IMR-90 (cell line): ENCODE measurements around the gene CDK5RAP2. TPM values are rescaled to one million over a fixed set of nuclear protein-coding genes. Genes with fewer than 3 reads are reported as not detected.

Experiments used
- ATAC-seq: fragments of 200-7000 bp; cut with Tn5 transposase; 2 replicates; pipeline ENCODE4 v1.9.1; 2020; ENCODE audit warnings: low read depth, mild to moderate bottlenecking, moderate library complexity
- BruUV-seq: library from RNA; stranded (reverse); fragments of 400-500 nt; replicated peaks from 2 replicates; lab custom pipeline; 2021; lab: Mats Ljungman, UMichigan
- CTCF ChIA-PET: fragments of 300-600 bp; formaldehyde crosslinking; extraction: SDS; loops from one replicate; lab custom pipeline; 2021; ENCODE audit warnings: antibody characterized with exemption; lab: Yijun Ruan, JAX
- POLR2A ChIA-PET: fragments of 300-600 bp; sonication (Branson Sonifier 250); formaldehyde crosslinking; loops from one replicate; lab custom pipeline; 2022; ENCODE audit warnings: antibody characterized with exemption; ENCODE audit not compliant: unreplicated experiment; lab: Charles Lee
- DNase-seq: peaks from one replicate; pipeline ENCODE4 v3.0.0; 2013
- H2AFZ ChIP-seq: replicated peaks from 2 replicates; pipeline ENCODE3; 2013; ENCODE audit warnings: low read length, mild to moderate bottlenecking; ENCODE audit not compliant: poor library complexity
- H2AK5ac ChIP-seq: 2 replicates; pipeline ENCODE4 v1.6.1; 2013; ENCODE audit warnings: low read depth, low read length, inconsistent platforms
- H2AK9ac ChIP-seq: replicated peaks from 2 replicates; pipeline ENCODE3; 2013; ENCODE audit warnings: mild to moderate bottlenecking, low read depth, low read length, moderate library complexity; ENCODE audit not compliant: poor library complexity
- H2BK120ac ChIP-seq: 2 replicates; pipeline ENCODE4 v1.6.1; 2013; ENCODE audit warnings: low read depth, low read length, inconsistent platforms
- H2BK15ac ChIP-seq: 3 replicates; pipeline ENCODE4 v1.6.1; 2013; ENCODE audit warnings: low read depth, low read length, inconsistent platforms
- H2BK20ac ChIP-seq: 2 replicates; pipeline ENCODE4 v1.6.1; 2013; ENCODE audit warnings: low read depth, mild to moderate bottlenecking, inconsistent platforms, low read length, moderate library complexity
- H2BK5ac ChIP-seq: 2 replicates; pipeline ENCODE4 v1.6.1; 2013; ENCODE audit warnings: mild to moderate bottlenecking, low read depth, low read length, inconsistent platforms; ENCODE audit not compliant: poor library complexity, severe bottlenecking
- H3K14ac ChIP-seq: replicated peaks from 2 replicates; pipeline ENCODE4 v1.6.1; 2013; ENCODE audit warnings: low read depth, low read length, inconsistent platforms
- H3K18ac ChIP-seq: 2 replicates; pipeline ENCODE4 v1.6.1; 2013; ENCODE audit warnings: low read depth, low read length, control low read depth
- H3K23ac ChIP-seq: 2 replicates; pipeline ENCODE4 v1.6.1; 2013; ENCODE audit warnings: low read depth, low read length, inconsistent platforms
- H3K27ac ChIP-seq: 2 replicates; pipeline ENCODE4 v1.5.1; 2013; ENCODE audit warnings: mild to moderate bottlenecking, control low read depth, low read length; ENCODE audit not compliant: insufficient read depth
- H3K27me3 ChIP-seq: 2 replicates; pipeline ENCODE4 v1.6.1; 2013; ENCODE audit warnings: low read length; ENCODE audit not compliant: control insufficient read depth, insufficient read depth
- H3K36me3 ChIP-seq: 2 replicates; pipeline ENCODE4 v1.6.1; 2013; ENCODE audit warnings: low read length, mixed read lengths; ENCODE audit not compliant: control insufficient read depth, insufficient read depth
- H3K4ac ChIP-seq: 2 replicates; pipeline ENCODE4 v1.6.1; 2013; ENCODE audit warnings: low read depth, low read length, inconsistent platforms
- H3K4me1 ChIP-seq: 2 replicates; pipeline ENCODE4 v1.6.1; 2013; ENCODE audit warnings: low read length, mixed read lengths; ENCODE audit not compliant: control insufficient read depth, insufficient read depth
- H3K4me2 ChIP-seq: 2 replicates; pipeline ENCODE4 v1.6.1; 2013; ENCODE audit warnings: low read depth, mild to moderate bottlenecking, control low read depth, low read length, moderate library complexity
- H3K4me3 ChIP-seq: 2 replicates; pipeline ENCODE4 v1.5.1; 2013; ENCODE audit warnings: low read depth, mild to moderate bottlenecking, control low read depth, low read length, moderate library complexity; ENCODE audit not compliant: insufficient read depth
- H3K56ac ChIP-seq: 2 replicates; pipeline ENCODE4 v1.6.1; 2013; ENCODE audit warnings: low read length, inconsistent platforms; ENCODE audit not compliant: insufficient read depth; ENCODE audit errors: extremely low read depth
- H3K79me1 ChIP-seq, 2 experiments: 2 replicates each; pipeline ENCODE4 v1.6.1; 2013; ENCODE audit warnings: low read length in 2 of 2, inconsistent platforms in 1 of 2, low read depth in 1 of 2
- H3K9ac ChIP-seq: 2 replicates; pipeline ENCODE4 v1.6.1; 2013; ENCODE audit warnings: low read depth, low read length, control low read depth
- H3K9me1 ChIP-seq: 2 replicates; pipeline ENCODE4 v1.6.1; 2013; ENCODE audit warnings: low read length, inconsistent platforms; ENCODE audit not compliant: insufficient read depth
- H3K9me3 ChIP-seq: 2 replicates; pipeline ENCODE4 v1.6.1; 2013; ENCODE audit warnings: low read length; ENCODE audit not compliant: control insufficient read depth, insufficient read depth
- H4K20me1 ChIP-seq: 2 replicates; pipeline ENCODE4 v1.6.1; 2013; ENCODE audit warnings: low read length, inconsistent platforms; ENCODE audit not compliant: insufficient read depth
- H4K5ac ChIP-seq: 2 replicates; pipeline ENCODE4 v1.6.1; 2013; ENCODE audit warnings: mild to moderate bottlenecking, low read depth, low read length, control low read depth
- H4K8ac ChIP-seq, 2 experiments: 2 replicates each; pipeline ENCODE4 v1.6.1; 2013; ENCODE audit warnings: low read depth in 2 of 2, low read length in 2 of 2, control low read depth in 1 of 2, inconsistent platforms in 1 of 2
- H4K91ac ChIP-seq: 2 replicates; pipeline ENCODE4 v1.6.1; 2013; ENCODE audit warnings: low read depth, low read length, inconsistent platforms; ENCODE audit not compliant: insufficient read depth
- CEBPB ChIP-seq: IDR thresholded peaks from 2 replicates; pipeline ENCODE4 v1.6.1; 2012; ENCODE audit warnings: low read depth, low read length, improper control_type of control experiment
- CHD1 ChIP-seq: IDR thresholded peaks from 2 replicates; pipeline ENCODE4 v1.6.1; 2012; ENCODE audit warnings: low read depth, low read length, improper control_type of control experiment
- MAFK ChIP-seq: IDR thresholded peaks from 2 replicates; pipeline ENCODE4 v1.6.1; 2012; ENCODE audit warnings: low read depth, low read length, improper control_type of control experiment
- POLR2A ChIP-seq: IDR thresholded peaks from 2 replicates; pipeline ENCODE4 v1.6.1; 2012; ENCODE audit warnings: mild to moderate bottlenecking, low read depth, low read length
- RAD21 ChIP-seq: IDR thresholded peaks from 2 replicates; pipeline ENCODE4 v1.6.1; 2012; ENCODE audit warnings: low read length, improper control_type of control experiment
- SMC3 ChIP-seq: fragments of 150-350 bp; IDR thresholded peaks from 2 replicates; pipeline ENCODE4 v1.6.1; 2016; ENCODE audit warnings: low read depth, mild to moderate bottlenecking, antibody characterized with exemption, low read length, moderate library complexity
- WGBS, 2 experiments: methylation state at CpG; one replicate each; pipeline versions ENCODE4 v1.1.5 to v1.1.7; 2013; ENCODE audit warnings: missing lambda C conversion rate in 2 of 2; ENCODE audit not compliant: insufficient read length in 1 of 2; ENCODE audit errors: extremely low coverage in 2 of 2; 5-methylcytosine and 5-hydroxymethylcytosine counted together
- dilution Hi-C: fragments of 300-500 bp; cut with HindIII; formaldehyde crosslinking; loops from one replicate; pipeline ENCODE4 v1.14.3; 2018; ENCODE audit warnings: low sequenced_read_pairs; ENCODE audit not compliant: unreplicated experiment
- in situ Hi-C: fragments of 300-500 bp; cut with MboI; formaldehyde crosslinking; loops from 3 replicates; pipeline ENCODE4 v1.14.3; 2019; ENCODE audit warnings: low sequenced_read_pairs, inconsistent platforms, mixed read lengths
- intact Hi-C: fragments of 100-400 bp; cut with micrococcal nuclease; formaldehyde crosslinking; loops from 2 replicates; pipeline ENCODE4 v1.10.0; 2022
- polyA plus RNA-seq, 3 experiments: library from polyadenylated mRNA; depleted of rRNA; stranded (reverse); fragments of >200 nt; gene quantifications; 2 replicates each; pipeline ENCODE4 v1.2.3, GENCODE V29; 2012; ENCODE audit warnings: low replicate concordance in 1 of 3
- total RNA-seq: library from RNA; depleted of rRNA; stranded (reverse); fragments of >200 nt; gene quantifications from 2 replicates; pipeline ENCODE4 v1.2.3, GENCODE V29; 2012
- TF ChIP-seq, protein P1 (sequence below): conservative IDR thresholded peaks from 2 replicates; pipeline ENCODE4 v1.5.1; 2012; ENCODE audit warnings: mild to moderate bottlenecking, low read depth, low read length, improper control_type of control experiment

The CDK5RAP2 gene
- total and polyA plus RNA-seq, 2 of the 4 experiments (the other 2 are of a cell fraction): 29.5 to 31.7 TPM

DNA sequence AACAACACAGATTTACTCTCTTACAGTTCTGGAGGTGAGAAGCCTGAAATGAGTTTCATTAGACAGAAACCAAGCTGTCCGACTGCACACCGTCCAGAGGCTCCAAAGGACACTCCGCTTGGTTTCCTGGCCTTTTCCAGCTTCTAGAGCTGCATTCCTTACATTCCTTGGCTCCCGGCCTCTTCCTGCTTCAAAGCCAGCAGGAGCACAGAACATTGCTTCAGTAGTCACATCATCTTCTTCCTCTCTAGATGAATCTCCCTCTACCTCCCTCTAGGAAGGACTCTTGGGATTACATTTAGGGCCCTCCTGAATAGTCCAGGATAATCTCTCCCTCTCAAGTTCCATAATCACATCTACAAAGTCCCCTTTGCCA, 213.3 kb downstream of the CDK5RAP2 start:
- no peak overlapping the region for H3K27ac ChIP-seq
- peak overlapping the region; percentile 47 for H4K91ac ChIP-seq
- TF ChIP-seq POLR2A (no peak), CHD1 (no peak), CEBPB (peak; percentile 51; the same call in 1 of the 2 replicates), RAD21 (peak; percentile 55), SMC3 (peak; percentile 43), MAFK (no peak)
- TF ChIP-seq, protein P1, sequence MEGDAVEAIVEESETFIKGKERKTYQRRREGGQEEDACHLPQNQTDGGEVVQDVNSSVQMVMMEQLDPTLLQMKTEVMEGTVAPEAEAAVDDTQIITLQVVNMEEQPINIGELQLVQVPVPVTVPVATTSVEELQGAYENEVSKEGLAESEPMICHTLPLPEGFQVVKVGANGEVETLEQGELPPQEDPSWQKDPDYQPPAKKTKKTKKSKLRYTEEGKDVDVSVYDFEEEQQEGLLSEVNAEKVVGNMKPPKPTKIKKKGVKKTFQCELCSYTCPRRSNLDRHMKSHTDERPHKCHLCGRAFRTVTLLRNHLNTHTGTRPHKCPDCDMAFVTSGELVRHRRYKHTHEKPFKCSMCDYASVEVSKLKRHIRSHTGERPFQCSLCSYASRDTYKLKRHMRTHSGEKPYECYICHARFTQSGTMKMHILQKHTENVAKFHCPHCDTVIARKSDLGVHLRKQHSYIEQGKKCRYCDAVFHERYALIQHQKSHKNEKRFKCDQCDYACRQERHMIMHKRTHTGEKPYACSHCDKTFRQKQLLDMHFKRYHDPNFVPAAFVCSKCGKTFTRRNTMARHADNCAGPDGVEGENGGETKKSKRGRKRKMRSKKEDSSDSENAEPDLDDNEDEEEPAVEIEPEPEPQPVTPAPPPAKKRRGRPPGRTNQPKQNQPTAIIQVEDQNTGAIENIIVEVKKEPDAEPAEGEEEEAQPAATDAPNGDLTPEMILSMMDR: peak; percentile 61
- H4K8ac ChIP-seq: peak overlapping the region in 1 of 2 experiments; percentile 89; a peak in 2 of 4 replicates
- peak overlapping the region; percentile 86; the same call in 1 of the 2 replicates for H3K56ac ChIP-seq
- no peaks in the 10 kb centered on the region; the same call in 1 of the 2 replicates for H3K27me3 ChIP-seq
- WGBS, 2 experiments: 17% methylated on average over 2 of the region's 4 CpGs; no CpG with 5 or more reads in 1 of the 2 experiments
- H3K4ac ChIP-seq: peak overlapping the region; percentile 58; the same call in 1 of the 2 replicates
- H2AK9ac ChIP-seq: peak overlapping the region; percentile 26
- ChIA-PET CTCF (interaction anchor here (0.7 to 1.7 kb wide), 3 partner anchors 11 to 110 kb away, joined by 3 to 5 read pairs (median 3); no protein-coding TSS in a partner anchor), POLR2A (interaction anchor here (0.7 kb wide), 1 partner anchor 109 kb away, joined by 3 read pairs; no protein-coding TSS in a partner anchor)
- no peaks in the 10 kb centered on the region for H3K9me3 ChIP-seq
- peak overlapping the region; percentile 40 for H2BK5ac ChIP-seq
- H3K4me2 ChIP-seq: no peak overlapping the region
- H2BK120ac ChIP-seq: peak overlapping the region; percentile 85
- peak overlapping the region; percentile 92 for H2BK20ac ChIP-seq
- H3K36me3 ChIP-seq: no peaks in the 10 kb centered on the region
- peak overlapping the region; percentile 53 for H3K14ac ChIP-seq
- no peak overlapping the region for H3K4me3 ChIP-seq
- H3K9ac ChIP-seq: no peak overlapping the region; the same call in 1 of the 2 replicates
- no peaks in the 10 kb centered on the region for H4K20me1 ChIP-seq
- DNase-seq (peak; percentile 91), ATAC-seq (peak; percentile 90)
- in situ Hi-C loops (no loop called here), dilution Hi-C loops (no loop called here), intact Hi-C loops (loop anchor here (1.0 to 2.0 kb wide), 2 partner anchors 68 to 111 kb away; no protein-coding TSS in a partner anchor)
- no peak overlapping the region for H2AK5ac ChIP-seq
- peak overlapping the region; percentile 65 for H2AFZ ChIP-seq
- BruUV-seq: no TSS peak
- peaks cover 5% of the 10 kb centered on the region for H3K4me1 ChIP-seq
- no peaks in the 10 kb centered on the region for H3K79me1 ChIP-seq
- H3K23ac ChIP-seq: 0 out of 2 replicates have a peak overlapping the region, but pooled peaks have one; percentile 19
- H4K5ac ChIP-seq: no peak overlapping the region
- H3K9me1 ChIP-seq: peaks cover 2% of the 10 kb centered on the region
- peak overlapping the region; percentile 9; the same call in 1 of the 3 replicates for H2BK15ac ChIP-seq
- H3K18ac ChIP-seq: peak overlapping the region; percentile 44; the same call in 1 of the 2 replicates
